SH-SY5Y (cell line): ENCODE data around the gene SLC46A1.

ENCODE experiments used
- GATA2 ChIP-seq: IDR thresholded peaks from 2 replicates; pipeline ENCODE4 v1.6.1; 2011; ENCODE audit warnings: mild to moderate bottlenecking, low read depth, low read length
- GATA3 ChIP-seq: IDR thresholded peaks from 2 replicates; pipeline ENCODE4 v1.6.1; 2011; ENCODE audit warnings: low read depth, mild to moderate bottlenecking, low read length, moderate library complexity

DNA sequence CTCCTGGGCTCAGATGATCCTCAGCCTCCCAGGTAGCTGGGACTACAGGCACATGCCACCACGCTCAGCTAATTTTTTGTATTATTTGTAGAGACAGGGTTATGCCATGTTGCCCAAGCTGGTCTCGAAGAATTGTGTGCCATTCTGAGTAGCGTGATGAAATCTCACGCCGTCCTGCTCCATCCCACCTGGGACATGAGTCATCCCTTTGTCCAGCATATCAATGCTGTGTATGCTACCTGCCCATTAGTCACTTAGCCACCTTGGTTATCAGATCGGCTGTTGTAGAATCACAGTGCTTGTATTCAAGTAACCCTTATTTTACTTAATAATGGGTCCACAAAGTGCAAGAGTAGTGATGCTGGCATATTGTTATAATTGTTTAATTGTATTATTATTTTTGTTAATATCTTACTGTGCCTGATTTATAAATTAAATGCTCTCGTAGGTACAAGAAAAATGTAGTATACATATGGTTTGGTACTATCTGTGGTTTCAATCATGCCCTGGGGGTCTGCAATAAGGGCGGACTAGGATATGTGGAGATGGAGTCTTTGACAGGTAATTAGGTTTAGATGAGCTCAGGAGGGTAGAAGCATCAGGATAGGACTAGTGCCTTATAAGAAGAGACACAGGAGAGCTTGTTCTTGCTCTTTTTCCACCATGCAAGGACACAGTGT, 40.8 kb upstream of the SLC46A1 start:
- no peak for TF ChIP-seq GATA3
- no peak for TF ChIP-seq GATA2
